NCI-H1417 (cell line): ENCODE results near the gene CHKB.
A peak's percentile ranks its signal among the peaks of the same experiment; 100 is the strongest.
"Not testable (repeated sequence)": the region's sequence is repeated elsewhere in the genome, so short reads cannot be mapped to it uniquely, and the experiment has no call there.

Experiments used
- DNase-seq, 3 experiments: peaks; one replicate each; lab custom pipeline; 2025; lab: John Stamatoyannopoulos, UW

CHKB gene

DNA sequence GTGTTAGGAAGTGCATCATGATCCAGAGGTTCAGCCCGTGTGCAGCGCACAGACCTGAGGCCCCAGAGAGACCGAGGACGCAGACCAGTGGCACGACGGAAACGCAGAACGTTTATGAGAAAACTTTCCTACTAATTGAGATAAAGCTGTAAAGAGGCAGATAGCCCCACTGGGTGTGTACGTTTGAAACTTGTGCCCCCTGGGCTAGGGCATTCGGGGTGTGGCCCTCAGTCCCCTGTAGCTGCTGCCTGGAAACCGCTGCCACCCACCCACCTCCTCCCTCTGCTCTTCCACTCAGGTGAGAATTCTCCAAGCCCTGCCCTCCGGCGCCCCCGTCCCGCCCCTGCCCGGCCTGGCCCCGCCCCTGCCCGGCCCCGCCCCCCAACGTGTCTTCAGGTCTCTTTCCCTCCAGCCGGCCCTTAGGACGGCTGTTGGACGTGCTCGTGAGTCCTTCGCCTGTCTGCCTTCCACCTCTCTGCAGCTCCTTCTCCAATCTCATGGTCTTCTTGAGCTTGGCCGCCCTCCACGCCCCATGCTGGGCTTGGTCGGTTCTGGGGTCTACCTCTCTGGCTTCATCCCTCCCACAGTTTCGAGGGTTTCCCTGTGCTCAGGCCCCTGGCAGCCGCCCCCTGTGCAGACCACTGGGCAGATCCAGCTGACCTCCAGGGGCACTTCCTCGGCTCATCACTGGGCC lies 30.0 kb upstream of the CHKB start:
- DNase-seq: peak in 1 of 3 experiments; percentile 19

DNA sequence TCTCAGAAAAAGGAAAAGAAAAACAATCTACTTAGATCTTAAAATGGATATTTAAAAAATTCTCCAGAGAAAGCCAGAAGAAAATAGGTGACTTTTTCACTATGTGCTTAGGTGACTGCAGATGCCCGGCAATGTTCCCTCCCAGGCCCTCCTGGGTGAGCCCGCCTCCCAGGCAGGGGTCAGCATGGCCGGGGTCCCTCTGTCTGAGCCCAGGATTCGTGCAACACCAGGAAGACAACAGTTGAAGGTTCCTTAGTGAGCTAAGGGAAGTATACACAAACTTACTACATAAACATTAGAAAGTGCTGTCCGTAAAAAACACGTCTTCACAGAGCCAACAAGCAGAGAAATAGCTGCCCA lies 29.5 kb upstream of the CHKB start:
- DNase-seq: no peak

DNA sequence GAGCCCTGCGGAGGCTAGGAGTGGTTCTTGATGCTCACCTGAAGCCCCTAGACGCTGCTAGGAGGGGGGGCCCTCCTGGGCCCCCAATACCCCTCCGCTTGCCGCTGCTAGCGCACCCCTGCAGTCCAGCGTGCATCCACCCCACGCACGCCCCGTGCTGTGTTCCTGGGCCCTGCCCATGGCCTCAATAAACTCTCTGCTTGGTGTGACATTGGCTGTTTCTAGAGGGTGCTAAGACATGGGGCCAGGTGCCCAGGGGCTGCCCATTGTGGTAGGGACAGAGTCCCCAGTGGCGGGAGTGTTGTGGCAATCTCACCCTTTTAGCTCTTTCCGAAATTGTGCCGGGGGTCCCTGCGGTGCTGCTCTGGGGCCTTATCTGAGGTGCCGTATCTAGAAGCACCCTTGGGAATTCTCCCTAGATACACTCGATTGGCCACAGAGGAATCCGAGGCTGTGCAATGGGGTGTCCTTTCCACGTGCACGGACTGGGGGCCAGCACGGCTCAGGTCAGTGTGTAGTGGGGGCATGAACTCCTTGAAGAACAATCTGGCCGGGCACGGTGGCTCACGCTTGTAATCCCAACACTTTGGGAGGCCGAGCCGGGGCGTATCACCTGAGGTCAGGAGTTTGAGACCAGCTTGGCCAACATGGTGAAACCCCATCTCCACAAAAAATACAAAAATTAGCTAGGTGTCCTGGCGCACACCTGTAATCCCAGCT lies 28.9 kb upstream of the CHKB start:
- DNase-seq: no peak

DNA sequence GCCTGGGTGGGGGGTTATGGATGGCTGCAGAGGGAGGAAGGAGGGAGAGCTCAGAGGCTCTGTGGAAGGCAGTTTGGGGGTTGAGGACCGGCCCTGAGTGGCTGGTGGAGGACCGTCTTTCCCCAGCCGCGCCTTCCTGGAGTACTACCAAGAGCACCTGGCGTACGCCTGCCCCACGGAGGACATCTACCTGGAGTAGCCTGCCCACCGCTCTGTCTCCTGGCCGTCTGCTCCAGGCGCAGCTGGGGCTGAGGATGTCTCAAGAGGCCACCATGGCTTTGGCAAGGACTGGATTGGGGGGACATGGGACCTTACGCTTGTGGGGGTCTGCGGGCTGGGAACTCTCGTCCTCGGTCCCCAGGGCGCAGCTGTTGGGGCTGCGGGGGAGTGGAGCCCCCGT lies 27.9 kb upstream of the CHKB start:
- no peak for DNase-seq

DNA sequence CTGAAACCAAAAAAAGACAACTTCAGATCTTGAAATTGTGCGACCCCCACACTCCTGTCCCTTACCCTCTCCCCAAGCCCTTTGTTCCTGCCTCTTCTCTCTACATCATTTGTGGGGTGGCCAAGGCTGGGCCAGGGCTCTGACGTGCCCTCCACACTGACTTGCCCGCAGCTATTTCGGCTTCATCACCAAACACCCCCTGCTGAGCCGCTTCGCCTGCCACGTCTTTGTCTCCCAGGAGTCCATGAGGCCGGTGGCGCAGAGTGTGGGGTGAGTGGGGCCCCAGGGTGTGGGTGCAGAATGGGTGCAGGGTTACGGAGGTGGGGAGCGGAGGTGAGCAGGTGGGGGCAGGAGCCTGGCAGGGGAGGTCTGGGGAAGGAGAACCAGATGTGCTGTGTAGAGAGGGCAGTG lies 27.4 kb upstream of the CHKB start:
- no peak for DNase-seq

DNA sequence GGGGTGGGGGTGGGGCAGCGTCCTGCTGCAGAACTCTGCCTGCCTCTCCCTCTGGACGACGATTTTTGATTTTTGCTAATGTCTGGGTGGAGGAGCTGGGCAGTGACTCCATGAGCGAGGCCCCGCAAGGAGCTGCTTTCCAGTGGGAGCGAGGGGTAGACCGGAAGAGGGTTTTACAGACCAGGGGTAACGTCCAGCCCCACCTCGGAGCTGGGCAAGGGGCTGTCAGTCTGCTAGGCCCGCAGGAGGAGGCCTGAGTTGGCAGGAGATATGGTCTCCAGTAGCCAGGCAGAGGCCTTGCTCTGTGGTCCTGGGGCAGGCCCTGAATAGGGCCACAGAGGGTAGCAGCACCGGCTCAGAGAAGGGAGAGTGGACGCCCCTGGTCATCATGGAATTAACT lies 26.9 kb upstream of the CHKB start:
- no peak for DNase-seq

DNA sequence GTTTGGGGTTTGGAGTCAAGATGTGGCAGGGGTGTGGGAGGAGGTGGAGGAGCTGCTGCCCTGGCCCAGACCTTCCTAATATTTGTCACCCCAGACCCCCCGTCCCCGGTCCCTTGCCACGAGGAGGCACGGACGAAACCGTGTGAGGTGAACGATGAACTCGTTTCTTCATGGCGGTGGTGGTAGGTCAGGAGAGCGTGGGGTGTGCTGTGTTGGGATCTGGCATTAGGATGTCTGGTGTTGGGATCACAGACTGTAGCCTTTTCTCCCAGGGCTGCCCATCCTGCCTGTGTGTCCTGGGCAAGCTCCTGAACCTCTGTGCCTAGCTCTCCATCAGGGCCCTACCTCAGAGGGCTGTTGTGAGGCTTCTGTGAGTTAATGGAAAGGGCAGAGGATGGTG lies 26.3 kb upstream of the CHKB start:
- no peak for DNase-seq

DNA sequence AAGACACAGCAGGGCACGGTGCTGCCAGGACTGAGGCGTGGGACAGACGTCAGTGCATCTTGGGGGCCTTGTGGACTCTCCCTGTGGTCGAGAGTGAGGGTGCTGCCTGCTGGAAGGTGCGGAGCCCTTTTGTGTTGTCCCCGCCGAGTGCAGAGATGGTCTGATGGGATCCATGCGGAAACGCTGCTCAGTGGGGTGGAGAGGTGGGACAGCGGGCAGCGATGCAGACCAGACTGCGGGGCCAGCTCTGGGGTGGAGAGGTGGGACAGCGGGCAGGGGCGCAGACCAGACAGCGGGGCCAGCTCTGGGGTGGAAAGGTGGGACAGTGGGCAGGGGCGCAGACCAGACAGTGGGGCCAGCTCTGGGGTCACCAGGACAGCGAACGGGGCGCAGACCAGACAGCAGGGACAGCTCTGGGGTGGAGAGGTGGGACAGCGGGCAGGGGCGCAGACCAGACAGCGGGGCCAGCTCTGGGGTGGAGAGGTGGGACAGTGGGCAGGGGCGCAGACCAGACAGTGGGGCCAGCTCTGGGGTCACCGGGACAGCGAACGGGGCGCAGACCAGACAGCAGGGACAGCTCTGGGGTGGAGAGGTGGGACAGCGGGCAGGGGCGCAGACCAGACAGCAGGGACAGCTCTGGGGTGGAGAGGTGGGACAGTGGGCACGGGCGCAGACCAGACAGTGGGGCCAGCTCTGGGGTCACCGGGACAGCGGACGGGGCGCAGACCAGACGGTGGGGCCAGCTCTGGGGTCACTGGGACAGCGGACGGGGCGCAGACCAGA lies 25.6 kb upstream of the CHKB start:
- DNase-seq: not testable (repeated sequence)

DNA sequence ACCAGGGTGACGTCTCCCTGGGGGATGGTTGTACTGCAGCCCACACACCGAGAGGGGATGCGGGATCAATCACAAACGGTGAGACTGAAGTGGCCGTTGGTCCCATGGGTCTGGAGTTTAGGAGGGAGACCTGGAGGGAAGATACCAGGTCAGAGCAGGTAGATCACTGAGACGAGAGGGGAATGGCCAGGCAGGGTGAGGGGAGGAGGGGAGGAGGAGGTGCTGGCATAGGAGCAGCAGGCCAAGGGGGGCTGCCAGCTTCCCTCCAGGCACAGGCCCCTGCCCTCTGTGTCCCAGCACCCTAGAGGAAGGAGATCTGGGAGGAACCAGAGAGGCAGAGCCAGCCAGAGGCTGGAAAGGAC lies 25.0 kb upstream of the CHKB start:
- no peak for DNase-seq

DNA sequence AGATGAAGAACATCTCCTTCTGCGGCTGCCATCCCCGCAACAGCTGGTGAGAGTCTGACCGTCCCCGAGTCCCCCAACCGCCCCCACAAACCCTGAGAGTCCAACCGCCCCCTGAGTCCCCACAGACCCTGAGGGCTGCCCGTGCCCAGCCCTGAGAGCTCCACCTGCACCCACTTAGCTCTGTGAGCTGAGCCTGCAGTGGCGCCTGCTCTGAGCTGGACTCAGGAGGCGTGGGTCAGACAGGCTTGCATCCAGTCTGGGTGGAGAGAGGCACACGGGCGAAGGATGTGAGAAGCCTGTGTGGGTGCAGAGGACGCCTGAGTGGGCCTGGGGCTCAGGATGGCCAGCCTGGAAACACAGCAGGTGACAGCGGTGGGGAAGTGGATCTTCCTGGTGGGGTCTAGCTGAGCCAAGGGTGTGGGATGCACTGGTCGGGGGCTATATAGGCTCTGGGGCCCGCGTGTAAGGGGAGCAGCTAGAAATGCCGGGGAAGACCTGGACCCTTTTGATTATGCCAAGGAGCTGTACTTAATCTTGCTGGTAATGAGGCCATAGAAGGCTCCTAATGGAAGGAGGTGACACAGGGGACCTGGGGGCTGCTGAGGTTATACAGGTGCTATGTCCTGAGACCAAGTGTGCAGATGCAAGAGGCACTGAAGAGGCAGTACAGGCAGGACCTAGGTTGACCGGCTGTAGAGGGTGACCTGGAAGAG lies 24.5 kb upstream of the CHKB start:
- DNase-seq: no peak

DNA sequence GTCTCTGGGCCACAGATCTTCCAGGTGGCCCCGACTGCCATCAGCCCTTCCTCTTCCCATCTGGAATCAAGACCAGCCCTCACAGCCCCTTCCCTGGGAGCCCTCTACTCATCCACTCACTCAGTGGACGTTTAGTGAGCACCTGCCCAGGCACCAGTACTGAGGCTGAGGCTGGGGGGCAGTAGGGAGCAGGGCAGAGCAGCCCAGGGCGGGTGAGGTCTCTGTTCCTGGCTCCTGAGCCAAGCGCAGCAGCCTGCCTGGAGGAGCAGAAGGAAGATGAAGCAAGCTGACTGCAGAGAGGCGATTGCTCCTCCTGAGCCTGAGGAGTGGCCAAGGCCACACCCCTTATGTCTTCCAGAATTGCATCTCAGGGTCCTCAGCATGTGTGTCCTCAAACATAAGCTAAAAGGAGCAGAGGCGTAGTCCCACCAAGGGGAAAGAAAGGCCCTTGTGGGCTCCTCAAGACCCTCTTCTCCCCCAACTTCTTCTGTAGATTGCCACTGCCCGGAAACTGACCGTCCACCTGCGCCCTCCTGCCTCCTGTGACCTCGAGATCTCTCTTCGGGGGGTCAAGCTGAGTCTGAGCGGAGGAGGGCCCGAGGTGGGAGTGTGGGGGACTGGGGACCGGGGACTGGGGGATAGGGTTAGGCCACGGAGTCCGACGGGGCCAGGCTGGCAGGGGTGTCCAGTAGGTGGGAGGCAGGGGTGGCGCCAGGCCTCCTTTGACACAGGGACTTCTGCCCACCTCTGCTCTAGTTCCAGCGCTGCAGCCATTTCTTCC lies 23.7 kb upstream of the CHKB start:
- no peak for DNase-seq

DNA sequence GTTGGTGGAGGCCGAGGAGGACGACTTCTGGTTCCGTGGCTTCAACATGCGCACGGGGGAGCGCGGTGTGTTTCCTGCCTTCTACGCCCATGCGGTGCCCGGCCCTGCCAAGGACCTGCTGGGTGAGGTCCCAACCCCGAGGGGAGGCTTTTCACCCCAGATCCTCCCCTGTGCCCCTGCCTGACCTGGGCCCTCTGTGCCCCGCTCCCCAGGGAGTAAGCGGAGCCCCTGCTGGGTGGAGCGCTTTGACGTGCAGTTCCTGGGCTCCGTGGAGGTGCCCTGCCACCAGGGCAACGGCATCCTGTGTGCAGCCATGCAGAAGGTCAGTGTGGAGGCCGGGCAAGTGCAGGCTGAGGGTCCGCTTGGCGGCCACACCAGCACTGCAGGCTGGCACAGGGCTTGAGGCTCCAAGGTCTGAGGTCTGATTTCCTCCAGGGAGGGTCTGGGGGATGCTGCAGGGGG lies 23.0 kb upstream of the CHKB start:
- no peak for DNase-seq

DNA sequence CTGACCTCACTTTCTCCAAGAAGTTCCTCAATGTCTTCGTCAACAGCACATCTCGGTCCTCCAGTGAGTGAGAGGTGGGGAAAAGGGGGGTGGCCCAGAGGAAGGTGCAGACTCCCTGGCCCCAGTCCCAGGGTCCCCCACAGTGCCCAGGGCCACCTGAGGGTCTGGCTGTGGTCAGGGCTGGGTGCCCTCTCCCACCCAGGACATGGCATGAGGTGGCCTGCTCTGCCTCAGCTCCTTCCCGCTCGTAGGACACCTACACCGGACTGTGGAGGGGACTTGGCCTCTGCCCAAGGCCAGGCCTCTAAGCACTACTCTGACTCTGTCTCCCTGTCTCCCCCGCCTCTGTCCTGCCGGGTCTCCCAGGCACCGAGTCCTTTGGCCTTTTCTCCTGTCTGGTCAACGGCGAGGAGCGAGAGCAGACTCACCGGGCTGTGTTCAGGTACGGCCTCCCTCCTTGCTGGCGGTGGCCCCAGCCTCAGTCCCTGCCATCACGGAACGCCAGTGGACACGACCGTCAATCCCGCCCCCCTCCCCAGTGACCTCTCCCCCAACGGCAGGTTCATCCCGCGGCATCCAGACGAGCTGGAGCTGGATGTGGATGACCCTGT lies 22.5 kb upstream of the CHKB start:
- DNase-seq: no peak

DNA sequence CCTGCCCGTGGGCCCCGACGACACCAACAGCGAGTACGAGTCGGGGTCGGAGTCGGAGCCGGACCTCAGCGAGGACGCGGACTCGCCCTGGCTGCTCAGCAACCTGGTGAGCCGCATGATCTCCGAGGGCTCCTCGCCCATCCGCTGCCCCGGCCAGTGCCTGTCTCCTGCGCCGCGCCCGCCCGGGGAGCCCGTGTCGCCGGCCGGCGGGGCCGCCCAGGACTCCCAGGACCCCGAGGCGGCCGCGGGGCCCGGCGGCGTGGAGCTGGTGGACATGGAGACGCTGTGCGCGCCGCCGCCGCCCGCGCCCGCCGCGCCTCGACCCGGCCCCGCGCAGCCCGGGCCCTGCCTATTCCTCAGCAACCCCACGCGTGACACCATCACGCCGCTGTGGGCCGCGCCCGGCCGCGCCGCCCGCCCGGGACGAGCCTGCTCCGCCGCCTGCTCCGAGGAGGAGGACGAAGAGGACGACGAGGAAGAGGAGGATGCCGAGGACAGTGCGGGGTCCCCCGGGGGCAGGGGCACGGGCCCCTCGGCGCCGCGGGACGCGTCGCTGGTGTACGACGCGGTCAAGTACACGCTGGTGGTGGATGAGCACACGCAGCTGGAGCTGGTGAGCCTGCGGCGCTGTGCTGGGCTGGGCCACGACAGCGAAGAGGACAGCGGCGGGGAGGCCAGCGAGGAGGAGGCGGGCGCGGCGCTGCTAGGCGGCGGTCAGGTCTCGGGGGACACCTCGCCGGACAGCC lies 21.8 kb upstream of the CHKB start:
- no peak for DNase-seq

DNA sequence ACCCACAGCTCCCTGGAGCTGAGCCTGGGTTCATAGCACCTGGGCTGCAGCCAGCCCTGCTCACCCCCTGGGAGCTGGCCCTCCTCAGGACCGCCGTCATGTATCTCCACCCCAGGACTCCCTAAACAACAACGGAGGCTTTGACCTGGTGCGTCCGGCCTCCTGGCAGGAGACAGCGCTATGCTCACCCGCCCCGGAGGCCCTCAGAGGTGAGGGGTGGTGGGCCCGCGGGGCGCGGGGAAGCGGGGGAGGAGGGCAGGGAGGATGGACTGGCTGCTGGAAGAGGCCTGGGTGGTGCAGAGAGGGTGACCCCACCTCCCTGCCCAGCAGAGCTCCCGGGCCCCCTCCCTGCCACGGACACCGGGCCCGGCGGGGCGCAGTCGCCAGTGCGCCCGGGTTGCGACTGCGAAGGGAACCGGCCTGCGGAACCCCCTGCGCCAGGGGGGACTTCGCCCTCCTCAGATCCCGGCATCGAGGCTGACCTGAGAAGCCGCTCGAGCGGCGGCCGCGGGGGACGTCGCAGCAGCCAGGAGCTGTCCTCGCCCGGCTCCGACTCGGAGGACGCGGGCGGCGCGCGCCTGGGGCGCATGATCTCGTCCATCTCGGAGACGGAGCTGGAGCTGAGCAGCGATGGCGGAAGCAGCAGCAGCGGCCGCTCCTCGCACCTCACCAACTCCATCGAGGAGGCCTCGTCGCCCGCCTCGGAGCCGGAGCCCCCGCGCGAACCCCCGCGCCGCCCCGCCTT lies 21.0 kb upstream of the CHKB start:
- no peak for DNase-seq

DNA sequence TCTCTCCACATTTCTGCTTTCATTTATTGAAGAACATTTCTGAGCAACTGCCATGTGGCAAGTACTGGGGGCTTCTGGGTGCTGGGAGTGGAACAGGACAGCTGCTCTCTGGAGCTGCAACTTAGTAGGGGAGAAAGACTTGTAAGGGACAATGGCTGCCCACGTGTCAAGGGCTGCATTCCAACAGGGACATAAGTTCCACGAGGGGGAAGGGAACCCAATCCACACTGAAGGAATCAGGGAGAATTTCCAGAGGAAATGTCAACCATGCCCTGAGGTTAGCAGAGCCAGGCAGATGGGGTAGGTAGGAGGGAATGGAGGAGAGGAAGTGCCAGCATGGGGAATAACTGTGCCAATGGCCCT lies 19.7 kb upstream of the CHKB start:
- no peak for DNase-seq

DNA sequence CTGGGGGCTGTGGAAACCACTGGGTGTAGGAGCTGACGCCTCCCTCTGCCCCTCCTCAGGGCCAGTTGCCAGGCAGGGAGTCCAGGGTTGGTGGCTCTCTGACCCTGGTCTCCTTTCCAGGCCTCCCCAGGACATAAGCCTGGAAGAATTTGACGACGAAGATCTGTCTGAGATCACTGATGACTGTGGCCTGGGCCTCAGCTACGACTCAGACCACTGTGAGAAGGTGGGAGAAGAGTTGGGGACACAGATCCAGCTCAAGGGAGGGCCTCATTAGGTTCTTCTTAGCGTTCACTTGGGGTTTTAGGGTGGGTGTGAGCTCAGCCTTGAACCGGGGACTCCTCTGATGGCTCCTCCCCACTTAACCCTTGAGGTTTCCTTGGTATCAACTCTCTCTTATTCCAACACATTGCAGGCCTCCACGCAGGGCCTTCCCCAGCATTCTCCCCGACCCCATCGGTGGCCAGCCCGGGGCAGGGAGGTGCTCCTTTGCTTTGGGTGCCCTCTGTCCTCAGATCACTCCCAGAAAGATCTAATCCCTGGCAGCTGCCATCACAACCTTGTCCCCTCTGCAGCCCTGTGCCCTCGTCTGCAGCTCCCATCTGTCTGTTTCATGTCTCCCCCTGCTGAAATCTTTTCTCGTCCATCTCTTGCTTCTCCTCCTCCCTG lies 19.2 kb upstream of the CHKB start:
- peak in 1 of 3 experiments; percentile 20 for DNase-seq

DNA sequence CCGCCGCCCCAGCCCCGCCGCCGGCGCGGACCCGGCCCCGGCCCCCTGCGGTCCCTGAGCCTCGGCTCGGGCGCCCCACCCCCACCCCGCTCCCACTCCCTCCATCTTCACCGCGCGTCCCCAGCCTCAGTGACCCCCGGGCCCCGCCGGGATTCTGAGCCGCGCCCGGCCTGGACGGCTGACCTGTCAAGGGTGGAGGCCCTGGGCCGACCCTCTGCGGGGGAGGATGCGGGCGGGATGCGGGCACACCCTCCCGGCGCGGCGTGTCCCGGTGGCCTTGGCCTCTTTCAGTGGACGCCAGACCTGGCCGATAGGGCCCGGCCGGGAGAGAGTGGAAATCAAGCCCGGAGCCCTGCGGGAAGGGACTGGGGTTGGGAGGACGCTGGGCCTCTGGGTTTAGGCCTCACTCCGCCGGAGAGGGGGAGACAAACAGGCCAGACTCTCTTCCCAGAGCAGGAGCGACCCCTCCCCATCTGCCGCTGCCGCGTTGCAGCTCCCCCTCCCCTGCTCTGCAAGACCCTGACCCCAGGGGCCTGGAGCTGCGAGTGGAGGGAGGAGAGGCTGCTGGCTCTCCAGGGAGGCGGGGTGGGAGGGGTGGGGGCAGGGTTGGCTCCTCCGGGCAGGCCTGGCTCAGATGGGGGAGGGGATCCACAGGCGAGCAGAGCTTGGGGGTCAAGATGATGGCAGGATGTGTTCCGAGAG lies 18.5 kb upstream of the CHKB start:
- peak in 2 of 3 experiments; percentile 38 to 61 for DNase-seq

DNA sequence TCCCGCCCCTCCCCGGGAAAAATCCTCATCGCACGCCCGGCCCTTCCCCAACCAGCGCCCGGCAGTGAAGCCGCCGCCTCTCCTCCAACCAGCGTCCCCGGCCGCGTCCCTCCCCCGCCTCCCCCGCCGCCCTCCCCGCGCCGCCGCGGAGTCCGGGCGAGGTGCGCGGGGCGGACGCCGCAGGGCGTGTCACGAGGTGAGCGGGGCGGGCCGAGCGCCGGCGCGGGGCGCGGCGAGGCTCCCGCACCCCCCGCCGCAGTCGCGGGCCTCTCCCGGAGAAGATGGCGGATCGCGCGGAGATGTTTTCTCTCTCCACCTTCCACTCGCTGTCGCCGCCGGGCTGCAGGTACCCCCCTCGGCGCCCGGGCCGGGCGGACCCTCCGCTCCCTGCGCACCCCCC lies 17.9 kb upstream of the CHKB start, which contains the start of gene MAPK8IP2:
TSS of gene MAPK8IP2 (plus strand) at position 256 of the 400 bp plus-strand sequence. CDS start at position 282, 26 bp downstream.
- peak in 2 of 3 experiments; percentile 59 to 70 for DNase-seq
